HG02588 (cell line): ENCODE results near the gene FOXK2.

ENCODE experiments used
- ATAC-seq: cut with Tn5 transposase; IDR thresholded peaks from one replicate; pipeline ENCODE4 v1.9.1; 2021; ENCODE audit warnings: mild to moderate bottlenecking, moderate library complexity; ENCODE audit not compliant: unreplicated experiment

The FOXK2 gene

GRCh38 chr17:82587234-82588086, 67.9 kb downstream of the FOXK2 start:
- ATAC-seq, result no peak

DNA sequence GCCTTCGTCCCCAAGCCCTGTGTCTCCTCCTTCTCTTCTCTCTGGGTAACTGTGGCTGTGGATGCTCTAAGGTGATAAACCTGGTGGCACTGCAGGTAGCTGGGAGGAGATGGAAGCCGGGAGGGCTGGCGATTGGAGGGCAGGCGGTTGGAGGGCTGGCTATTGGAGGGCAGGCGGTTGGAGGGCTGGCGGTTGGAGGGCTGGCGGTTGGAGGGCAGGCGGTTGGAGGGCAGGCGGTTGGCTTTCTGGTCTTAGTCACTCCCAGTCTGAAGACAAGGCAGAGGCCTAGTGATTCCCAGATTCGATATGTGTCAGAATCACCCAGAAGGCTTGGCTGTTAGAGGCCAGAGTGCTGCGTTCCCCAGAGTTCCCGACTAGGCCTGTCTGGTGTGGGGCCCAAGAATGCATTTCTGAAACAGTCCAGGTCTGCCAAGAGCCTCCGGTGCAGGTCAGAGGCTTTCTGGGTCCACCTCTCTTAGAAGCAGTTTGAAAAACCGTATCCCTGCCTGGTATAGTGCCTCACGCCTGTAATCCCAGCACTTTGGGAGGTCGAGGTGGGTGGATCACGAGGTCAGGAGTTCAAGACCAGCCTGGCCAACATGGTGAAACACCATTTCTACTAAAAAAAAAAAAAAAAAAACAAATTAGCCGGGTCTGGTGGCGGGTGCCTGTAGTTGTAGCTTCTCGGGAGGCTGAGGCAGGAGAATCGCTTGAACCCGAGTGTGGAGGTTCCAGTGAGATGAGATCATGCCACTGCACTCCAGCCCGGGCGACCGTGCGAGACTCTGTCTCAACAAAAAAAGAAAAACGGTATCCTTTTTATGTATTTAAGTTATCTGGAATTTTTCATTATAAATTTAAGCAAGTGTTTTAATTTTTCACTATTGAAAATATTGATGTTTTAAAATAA, 69.0 kb downstream of the FOXK2 start:
- ATAC-seq, result no peak

DNA sequence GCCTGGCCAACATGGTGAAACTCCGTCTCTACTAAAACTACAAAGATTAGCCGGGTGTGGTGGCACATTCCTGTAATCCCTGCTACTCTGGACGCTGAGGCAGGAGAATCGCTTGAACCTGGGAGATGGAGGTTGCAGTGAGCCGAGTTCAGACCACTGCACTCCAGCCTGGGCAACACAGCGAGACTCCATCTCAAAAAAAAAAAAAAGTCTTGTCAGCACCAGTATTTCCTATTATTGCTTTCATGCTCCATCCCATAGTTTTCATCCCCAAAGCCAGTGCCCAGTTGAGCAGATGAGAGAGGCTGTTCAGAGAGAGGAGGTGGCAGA, 70.3 kb downstream of the FOXK2 start:
- ATAC-seq, result no peak

DNA sequence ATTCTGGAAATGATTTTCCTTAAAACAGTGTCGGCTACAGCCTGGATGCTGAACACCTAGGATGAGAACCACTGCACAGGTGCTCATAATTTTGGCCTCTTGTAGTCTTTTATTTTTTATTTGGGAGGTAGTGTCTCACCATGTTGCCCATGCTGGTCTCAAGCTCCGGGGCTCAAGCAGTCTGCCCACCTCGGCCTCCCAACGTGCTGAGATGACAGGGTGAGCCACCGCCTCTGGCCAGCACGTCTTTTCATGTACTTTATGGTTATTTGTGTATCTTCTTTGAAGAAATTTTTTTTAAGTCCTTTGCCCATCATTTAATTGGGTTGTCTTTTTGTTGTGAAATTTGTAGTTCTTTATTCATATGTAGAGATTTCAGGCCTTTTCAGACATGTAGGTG, 70.7 kb downstream of the FOXK2 start:
- no peak for ATAC-seq

- no peak for ATAC-seq
Observed at GRCh38 chr17:82590881-82591539, 71.5 kb downstream of the FOXK2 start.

DNA sequence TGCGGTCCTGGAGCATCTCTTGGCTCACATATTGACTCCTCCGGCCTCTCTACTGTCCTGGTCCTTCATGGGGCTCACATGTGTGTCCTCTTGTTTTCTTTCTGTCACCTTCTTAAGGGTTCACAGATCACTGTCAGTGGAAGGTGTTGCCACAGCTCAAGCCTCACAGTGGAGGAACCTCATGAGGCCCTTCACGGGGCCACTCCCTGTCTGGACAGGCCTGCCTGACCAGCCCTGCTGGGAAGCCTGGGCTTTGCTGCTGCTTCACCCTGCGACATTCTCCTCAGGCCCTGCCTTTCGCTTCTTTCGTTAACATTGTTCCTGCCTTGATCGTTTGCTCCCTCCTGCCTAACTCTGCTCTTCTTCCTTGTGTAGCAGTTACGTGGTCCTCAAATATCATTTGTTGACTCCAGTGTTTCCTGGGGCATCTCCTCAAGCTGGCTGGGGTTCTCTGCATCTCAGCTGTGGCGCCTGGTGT, 72.8 kb downstream of the FOXK2 start:
- ATAC-seq, result no peak

DNA sequence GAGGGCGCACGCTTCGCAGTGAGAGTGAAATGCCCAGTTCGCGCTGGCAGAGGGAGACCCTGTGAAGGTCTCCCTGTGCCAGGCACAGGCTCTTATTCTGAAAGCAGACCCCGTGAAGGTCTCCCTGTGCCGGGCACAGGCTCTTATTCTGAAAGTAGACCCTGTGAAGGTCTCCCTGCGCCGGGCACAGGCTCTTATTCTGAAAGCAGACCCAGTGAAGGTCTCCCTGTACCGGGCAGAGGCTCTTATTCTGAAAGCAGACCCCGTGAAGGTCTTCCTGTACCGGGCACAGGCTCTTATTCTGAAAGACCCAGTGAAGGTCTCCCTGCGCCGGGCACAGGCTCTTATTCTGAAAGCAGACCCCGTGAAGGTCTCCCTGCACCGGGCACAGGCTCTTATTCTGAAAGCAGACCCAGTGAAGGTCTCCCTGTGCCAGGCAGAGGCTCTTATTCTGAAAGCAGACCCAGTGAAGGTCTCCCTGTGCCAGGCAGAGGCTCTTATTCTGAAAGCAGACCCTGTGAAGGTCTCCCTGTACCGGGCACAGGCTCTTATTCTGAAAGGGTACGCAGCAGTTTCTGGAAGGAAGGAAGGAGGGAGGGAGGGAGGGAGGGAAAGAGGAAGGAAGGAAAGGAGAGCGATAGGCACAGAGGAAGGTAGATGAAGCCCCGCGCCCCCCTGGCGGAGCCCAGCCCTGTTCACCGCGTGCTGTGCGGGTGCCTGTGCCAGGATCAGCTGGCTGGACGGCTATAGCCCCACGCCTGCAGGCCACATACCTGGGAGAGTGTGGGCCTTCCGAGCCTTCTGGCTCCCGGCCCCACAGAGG, 73.4 kb downstream of the FOXK2 start:
- no peak for ATAC-seq

- no peak for ATAC-seq
Observed at GRCh38 chr17:82593590-82594087, 74.1 kb downstream of the FOXK2 start.

GRCh38 chr17:82594571-82594970, 75.0 kb downstream of the FOXK2 start:
- ATAC-seq, result no peak

GRCh38 chr17:82595893-82596292, 76.4 kb downstream of the FOXK2 start:
- no peak for ATAC-seq

DNA sequence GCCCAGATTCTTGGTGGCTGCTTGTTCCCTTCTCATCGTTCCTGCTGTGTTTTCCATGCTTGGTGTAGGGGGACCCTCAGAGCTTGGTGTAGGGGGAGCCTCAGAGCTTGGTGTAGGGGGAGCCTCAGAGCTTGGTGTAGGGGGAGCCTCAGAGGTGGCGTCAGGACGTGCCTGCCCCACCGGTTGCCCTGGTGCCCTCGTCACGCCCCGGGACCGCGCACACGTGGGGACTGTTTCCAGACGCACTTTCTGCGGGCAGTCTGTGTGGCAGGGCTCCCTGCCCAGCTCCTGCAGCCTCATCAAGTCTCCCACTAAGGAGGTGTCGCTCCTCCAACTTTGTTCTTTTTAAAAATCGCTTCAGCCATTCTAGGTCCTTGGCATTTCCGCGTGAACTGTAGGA, 76.8 kb downstream of the FOXK2 start:
- no peak for ATAC-seq

DNA sequence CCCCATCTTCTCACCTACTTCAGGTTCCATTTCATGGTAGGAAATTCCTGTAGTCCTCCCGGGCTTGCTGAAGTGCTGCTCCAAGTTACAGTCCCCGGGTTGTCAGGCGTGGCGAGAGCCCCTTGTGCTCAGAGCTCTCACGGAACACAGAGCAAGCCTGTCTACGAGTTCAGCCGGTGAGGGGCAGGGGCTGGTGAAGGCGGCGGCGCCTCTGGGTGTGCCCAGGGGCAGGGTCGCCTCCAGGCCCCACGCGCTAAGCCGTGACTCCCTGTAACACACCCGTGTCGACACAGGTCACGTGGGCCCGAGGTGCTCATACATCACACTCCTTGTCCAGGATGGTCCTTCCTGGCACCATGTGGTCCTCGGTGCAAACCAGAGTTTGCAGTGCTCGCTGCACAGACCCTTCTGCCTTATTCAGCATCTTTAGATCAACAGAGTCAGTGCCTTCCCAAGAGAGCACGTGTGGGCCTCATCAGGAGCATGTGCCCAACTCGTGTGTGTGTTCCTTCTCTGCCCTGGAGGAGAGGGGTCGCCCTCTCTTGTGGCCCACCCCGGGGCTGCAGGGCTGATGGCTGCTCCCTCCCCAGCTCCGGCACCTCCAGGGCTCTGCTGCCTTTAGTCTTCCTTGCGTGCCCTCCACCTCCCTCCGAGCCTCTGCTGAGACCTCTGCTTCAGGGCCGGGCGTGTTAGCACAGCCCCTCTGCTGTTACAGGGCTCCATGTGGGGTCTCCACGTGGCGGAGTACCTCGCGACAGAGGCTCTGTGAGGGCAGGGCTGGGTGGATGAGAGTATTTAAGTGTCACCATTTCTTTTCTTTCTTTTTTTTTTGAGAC, 77.5 kb downstream of the FOXK2 start:
- ATAC-seq, result no peak

DNA sequence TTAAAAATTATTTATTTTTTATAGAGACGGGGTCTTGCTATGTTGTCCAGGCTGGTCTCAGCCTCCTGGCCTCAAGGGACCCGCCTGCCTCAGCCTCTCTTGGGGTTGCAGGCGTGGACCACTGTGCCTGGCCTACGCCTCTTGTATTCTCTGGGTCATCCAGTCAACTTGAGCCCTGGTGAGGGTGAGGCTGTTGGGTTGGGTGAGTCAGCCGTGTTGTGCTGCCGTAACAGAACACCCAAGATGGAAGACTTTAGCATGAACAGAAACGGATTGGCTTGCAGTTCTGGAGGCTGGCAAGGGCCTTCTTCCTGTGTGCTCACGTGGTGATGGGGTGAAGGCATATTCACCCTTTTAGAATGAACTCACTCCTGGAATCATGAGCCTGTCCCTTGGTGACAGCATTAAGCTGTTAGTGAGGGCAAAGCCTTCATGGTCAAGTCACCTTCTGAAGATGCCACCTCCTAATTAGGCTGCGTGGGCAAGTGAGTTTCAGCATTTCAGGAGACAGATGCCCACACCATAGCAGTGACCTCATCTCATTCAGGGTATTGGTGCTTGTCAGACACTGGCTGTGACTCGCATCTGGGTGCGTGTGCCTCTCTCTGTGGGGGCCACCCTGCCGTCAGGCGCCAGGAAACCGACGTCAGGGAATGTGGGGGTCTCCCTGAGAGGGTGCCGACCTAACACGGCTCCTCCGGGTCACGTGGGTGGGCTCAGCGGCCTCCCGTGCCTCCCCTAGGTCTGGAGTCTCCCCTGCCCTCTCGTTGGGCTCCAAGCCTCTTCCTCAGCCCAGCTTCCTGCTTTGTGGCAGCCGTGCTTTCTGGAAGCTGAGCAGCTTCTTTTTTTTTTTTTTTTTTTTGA, 79.0 kb downstream of the FOXK2 start:
- no peak for ATAC-seq

- ATAC-seq, result no peak
Observed at GRCh38 chr17:82599674-82600661, 80.4 kb downstream of the FOXK2 start.

GRCh38 chr17:82600731-82601446, 81.4 kb downstream of the FOXK2 start:
- ATAC-seq, result no peak

GRCh38 chr17:82601447-82602000, 82.0 kb downstream of the FOXK2 start:
- ATAC-seq, result no peak
